Osteoblast (primary cell): ENCODE results near the gene NOCT. TPM values are rescaled to one million over a fixed set of nuclear protein-coding genes. Genes with fewer than 3 reads are reported as not detected.
"Not testable (repeated sequence)": the region's sequence is repeated elsewhere in the genome, so short reads cannot be mapped to it uniquely, and the experiment has no call there.

Experiments
- DNase-seq: peaks from one replicate; pipeline ENCODE4 v3.0.0; 2011; ENCODE audit warnings: low spot score, mixed read lengths; ENCODE audit not compliant: insufficient read length; ENCODE audit errors: missing footprints
- H2AFZ ChIP-seq: 2 replicates; pipeline ENCODE4 v1.6.0; 2011; ENCODE audit warnings: mild to moderate bottlenecking, low read length
- H3K27ac ChIP-seq: 2 replicates; pipeline ENCODE4 v1.5.1; 2011; ENCODE audit warnings: mild to moderate bottlenecking, low read depth, low read length, moderate library complexity
- H3K27me3 ChIP-seq: 2 replicates; pipeline ENCODE4 v1.6.0; 2012; ENCODE audit warnings: mild to moderate bottlenecking, control low read depth, inconsistent platforms, low read length, moderate library complexity; ENCODE audit not compliant: insufficient read depth
- H3K36me3 ChIP-seq: 2 replicates; pipeline ENCODE4 v1.5.1; 2011; ENCODE audit warnings: mild to moderate bottlenecking, low read length, control low read depth, moderate library complexity; ENCODE audit not compliant: insufficient read depth
- H3K4me1 ChIP-seq: 2 replicates; pipeline ENCODE4 v1.5.1; 2011; ENCODE audit warnings: mild to moderate bottlenecking, low read length, control low read depth, moderate library complexity; ENCODE audit not compliant: insufficient read depth
- H3K4me2 ChIP-seq: 2 replicates; pipeline ENCODE4 v1.6.0; 2011; ENCODE audit warnings: mild to moderate bottlenecking, low read length; ENCODE audit not compliant: insufficient read depth
- H3K4me3 ChIP-seq: fragments of 200-600 bp; sonication (generic); 3 replicates; pipeline ENCODE4 v1.5.1; 2012; ENCODE audit warnings: mild to moderate bottlenecking, low read length, inconsistent platforms; ENCODE audit not compliant: insufficient read depth
- H3K79me2 ChIP-seq: 2 replicates; pipeline ENCODE4 v1.6.0; 2012; ENCODE audit warnings: mild to moderate bottlenecking, low read length, control low read depth, inconsistent platforms; ENCODE audit not compliant: insufficient read depth
- H3K9me3 ChIP-seq: 2 replicates; pipeline ENCODE4 v1.5.1; 2011; ENCODE audit warnings: low read depth, low read length, control low read depth
- H4K20me1 ChIP-seq: 2 replicates; pipeline ENCODE4 v1.6.0; 2012; ENCODE audit warnings: mild to moderate bottlenecking, low read length, control low read depth; ENCODE audit not compliant: insufficient read depth
- total RNA-seq: library from RNA; depleted of rRNA; stranded (reverse); fragments of >200 nt; gene quantifications from 2 replicates; pipeline ENCODE4 v1.2.3, GENCODE V29; 2012
- TF ChIP-seq, protein P1 (sequence below): IDR thresholded peaks from 2 replicates; pipeline ENCODE4 v1.5.1; 2011; ENCODE audit warnings: mild to moderate bottlenecking, low read depth, low read length, moderate library complexity; ENCODE audit errors: extremely low read depth

Gene NOCT
- total RNA-seq, 1 donor: 18.1 TPM

DNA sequence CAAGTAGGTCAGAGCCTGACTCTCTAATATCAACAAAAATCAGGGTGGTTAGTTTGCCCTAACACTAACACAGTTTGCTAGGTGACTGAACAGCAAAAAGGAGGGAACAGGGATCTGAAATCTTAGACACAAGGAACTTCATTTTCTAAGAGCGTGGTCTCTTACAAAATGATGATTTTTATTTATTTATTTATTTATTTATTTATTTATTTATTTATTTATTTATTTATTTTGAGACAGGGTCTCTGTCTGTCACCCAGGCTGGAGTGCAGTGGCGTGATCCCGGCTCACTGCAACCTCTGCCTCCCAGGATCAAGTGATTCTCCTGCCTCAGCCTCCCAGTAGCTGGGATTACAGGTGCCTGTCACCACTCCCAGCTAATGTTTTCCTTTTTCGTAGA, 11.9 kb upstream of the NOCT start:
- H4K20me1 ChIP-seq, H3K4me1 ChIP-seq, H2AFZ ChIP-seq, H3K4me2 ChIP-seq, H3K27me3 ChIP-seq, H3K79me2 ChIP-seq, H3K36me3 ChIP-seq, H3K9me3 ChIP-seq, DNase-seq, H3K4me3 ChIP-seq, H3K27ac ChIP-seq: not testable (repeated sequence)

DNA sequence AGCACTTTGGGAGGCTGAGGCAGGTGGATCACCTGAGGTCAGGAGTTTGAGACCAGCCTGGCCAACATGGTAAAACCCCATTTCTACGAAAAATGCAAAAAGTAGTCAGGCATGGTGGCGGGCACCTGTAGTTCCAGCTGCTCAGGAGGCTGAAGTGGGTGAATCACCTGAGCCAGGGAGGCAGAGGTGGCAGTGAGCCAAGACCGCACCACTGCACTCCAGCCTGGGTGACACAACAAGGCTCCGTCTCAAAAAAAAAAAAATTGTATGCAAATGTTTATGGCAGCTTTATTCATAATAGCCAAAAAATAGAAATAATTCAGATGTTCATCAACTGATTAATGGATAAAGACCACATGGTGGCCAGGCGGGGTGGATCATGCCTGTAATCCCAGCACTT, 9.8 kb upstream of the NOCT start:
- no peaks in the 10 kb centered on the region for H3K9me3 ChIP-seq
- H3K4me2 ChIP-seq: no peak overlapping the region
- H3K4me1 ChIP-seq: no peaks in the 10 kb centered on the region
- no peaks in the 10 kb centered on the region for H4K20me1 ChIP-seq
- no peak overlapping the region for H3K27ac ChIP-seq
- TF ChIP-seq, protein P1, sequence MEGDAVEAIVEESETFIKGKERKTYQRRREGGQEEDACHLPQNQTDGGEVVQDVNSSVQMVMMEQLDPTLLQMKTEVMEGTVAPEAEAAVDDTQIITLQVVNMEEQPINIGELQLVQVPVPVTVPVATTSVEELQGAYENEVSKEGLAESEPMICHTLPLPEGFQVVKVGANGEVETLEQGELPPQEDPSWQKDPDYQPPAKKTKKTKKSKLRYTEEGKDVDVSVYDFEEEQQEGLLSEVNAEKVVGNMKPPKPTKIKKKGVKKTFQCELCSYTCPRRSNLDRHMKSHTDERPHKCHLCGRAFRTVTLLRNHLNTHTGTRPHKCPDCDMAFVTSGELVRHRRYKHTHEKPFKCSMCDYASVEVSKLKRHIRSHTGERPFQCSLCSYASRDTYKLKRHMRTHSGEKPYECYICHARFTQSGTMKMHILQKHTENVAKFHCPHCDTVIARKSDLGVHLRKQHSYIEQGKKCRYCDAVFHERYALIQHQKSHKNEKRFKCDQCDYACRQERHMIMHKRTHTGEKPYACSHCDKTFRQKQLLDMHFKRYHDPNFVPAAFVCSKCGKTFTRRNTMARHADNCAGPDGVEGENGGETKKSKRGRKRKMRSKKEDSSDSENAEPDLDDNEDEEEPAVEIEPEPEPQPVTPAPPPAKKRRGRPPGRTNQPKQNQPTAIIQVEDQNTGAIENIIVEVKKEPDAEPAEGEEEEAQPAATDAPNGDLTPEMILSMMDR: no peak
- H2AFZ ChIP-seq: no peak overlapping the region
- no peak for DNase-seq
- H3K4me3 ChIP-seq: no peak overlapping the region
- H3K36me3 ChIP-seq: no peaks in the 10 kb centered on the region
- H3K79me2 ChIP-seq: no peaks in the 10 kb centered on the region
- no peaks in the 10 kb centered on the region for H3K27me3 ChIP-seq

- no peaks in the 10 kb centered on the region for H3K4me1 ChIP-seq
- H3K27me3 ChIP-seq: no peaks in the 10 kb centered on the region
- no peaks in the 10 kb centered on the region for H3K79me2 ChIP-seq
- TF ChIP-seq, protein P1: no peak
- H3K36me3 ChIP-seq: no peaks in the 10 kb centered on the region
- no peaks in the 10 kb centered on the region for H4K20me1 ChIP-seq
- H3K4me2 ChIP-seq: no peak overlapping the region
- no peak overlapping the region for H2AFZ ChIP-seq
- H3K4me3 ChIP-seq: no peak overlapping the region
- no peaks in the 10 kb centered on the region for H3K9me3 ChIP-seq
- H3K27ac ChIP-seq: no peak overlapping the region
- no peak for DNase-seq
These were observed 7.9 kb upstream of the NOCT start for GRCh38 chr4:139007640-139008039.

GRCh38 chr4:139008278-139008677, 7.3 kb upstream of the NOCT start:
- not testable (repeated sequence) for DNase-seq, H4K20me1 ChIP-seq, H3K79me2 ChIP-seq, H3K9me3 ChIP-seq, H2AFZ ChIP-seq, H3K36me3 ChIP-seq, H3K4me1 ChIP-seq, H3K4me2 ChIP-seq, H3K27ac ChIP-seq, H3K4me3 ChIP-seq, H3K27me3 ChIP-seq

DNA sequence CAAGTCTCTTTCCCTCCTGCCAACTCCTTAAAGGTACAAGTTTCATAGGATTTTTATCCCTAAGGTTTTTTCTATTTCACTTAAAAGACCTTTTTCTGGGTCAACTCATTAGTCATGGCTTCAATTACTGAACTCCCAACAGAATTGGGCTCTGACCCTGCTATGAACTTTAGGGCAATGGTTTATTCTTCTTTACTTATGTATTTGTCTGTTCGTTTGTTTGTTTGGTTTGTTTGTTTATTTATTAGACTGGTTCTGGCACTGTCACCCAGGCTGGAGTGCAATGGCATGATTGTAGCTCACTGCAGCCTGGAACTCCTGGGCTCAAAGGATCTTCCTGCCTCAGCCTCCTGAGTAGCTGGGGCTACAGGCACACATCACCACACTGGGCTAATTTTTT, 5.9 kb upstream of the NOCT start:
- H3K4me2 ChIP-seq: no peak overlapping the region
- DNase-seq: no peak
- H3K4me3 ChIP-seq: no peak overlapping the region
- no peaks in the 10 kb centered on the region for H3K36me3 ChIP-seq
- H3K27ac ChIP-seq: no peak overlapping the region
- H4K20me1 ChIP-seq: no peaks in the 10 kb centered on the region
- no peaks in the 10 kb centered on the region for H3K27me3 ChIP-seq
- H3K4me1 ChIP-seq: peaks cover 10% of the 10 kb centered on the region
- no peaks in the 10 kb centered on the region for H3K79me2 ChIP-seq
- H3K9me3 ChIP-seq: no peaks in the 10 kb centered on the region
- no peak overlapping the region for H2AFZ ChIP-seq
- TF ChIP-seq, protein P1: no peak
